Activated CD4-positive, alpha-beta T cell treated with anti-CD3 and anti-CD28 coated beads, Interleukin-2, Interleukin-4, amounts not matched to agents 100 ng/mL and 50 ng/mL, durations not matched to agents 16 hours and 8 hours (primary cell): ENCODE results near the gene TRIM77.
"Not testable (repeated sequence)": the region's sequence is repeated elsewhere in the genome, so short reads cannot be mapped to it uniquely, and the experiment has no call there.

ENCODE experiments used
- DNase-seq: peaks from one replicate; pipeline ENCODE4 v3.0.0-alpha.2; 2020; ENCODE audit warnings: low spot score

The TRIM77 gene, protein sequence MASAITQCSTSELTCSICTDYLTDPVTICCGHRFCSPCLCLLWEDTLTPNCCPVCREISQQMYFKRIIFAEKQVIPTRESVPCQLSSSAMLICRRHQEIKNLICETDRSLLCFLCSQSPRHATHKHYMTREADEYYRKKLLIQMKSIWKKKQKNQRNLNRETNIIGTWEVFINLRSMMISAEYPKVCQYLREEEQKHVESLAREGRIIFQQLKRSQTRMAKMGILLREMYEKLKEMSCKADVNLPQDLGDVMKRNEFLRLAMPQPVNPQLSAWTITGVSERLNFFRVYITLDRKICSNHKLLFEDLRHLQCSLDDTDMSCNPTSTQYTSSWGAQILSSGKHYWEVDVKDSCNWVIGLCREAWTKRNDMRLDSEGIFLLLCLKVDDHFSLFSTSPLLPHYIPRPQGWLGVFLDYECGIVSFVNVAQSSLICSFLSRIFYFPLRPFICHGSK

DNA sequence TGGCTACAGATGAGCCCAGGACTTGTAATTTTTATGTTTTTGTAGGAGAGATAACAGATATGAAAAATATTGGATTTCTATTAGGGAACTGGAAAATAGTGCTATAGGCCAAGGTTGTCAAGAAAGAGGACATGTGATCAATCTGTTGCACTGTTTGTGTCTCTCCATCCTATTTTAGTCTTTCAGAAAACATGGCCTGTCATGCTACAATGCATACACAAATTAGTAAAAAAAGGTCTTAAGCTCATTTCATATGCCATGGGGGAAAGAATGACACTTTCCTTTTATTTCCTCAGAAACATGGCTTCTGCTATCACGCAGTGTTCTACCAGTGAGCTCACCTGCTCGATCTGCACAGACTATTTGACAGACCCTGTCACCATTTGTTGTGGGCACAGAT, at the start of gene TRIM77:
Gene TRIM77 (plus strand): TSS at position 301 of the 400 bp plus-strand sequence. CDS start 0 bp downstream, at position 301.
- not testable (repeated sequence) for DNase-seq

DNA sequence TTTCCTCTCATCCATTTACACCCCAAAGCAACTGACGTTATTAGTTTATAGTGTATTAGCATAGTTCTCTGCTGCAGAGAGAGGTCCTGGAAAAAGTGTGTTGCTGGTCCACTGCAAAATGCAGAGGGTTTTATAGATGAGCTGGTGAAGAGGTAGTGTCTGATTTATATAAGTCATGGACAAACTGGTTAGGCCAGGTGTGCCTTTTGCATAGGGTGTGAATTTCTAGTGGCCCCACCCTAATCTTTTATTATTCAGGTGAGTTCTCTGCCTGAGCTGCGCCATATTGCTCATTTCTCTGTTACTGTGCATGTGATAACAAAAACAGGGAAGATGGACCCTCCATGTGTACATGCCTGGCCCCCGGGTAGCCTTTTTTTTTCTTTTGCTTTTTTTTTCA, 43.1 kb upstream of the TRIM77 start:
- no peak for DNase-seq

DNA sequence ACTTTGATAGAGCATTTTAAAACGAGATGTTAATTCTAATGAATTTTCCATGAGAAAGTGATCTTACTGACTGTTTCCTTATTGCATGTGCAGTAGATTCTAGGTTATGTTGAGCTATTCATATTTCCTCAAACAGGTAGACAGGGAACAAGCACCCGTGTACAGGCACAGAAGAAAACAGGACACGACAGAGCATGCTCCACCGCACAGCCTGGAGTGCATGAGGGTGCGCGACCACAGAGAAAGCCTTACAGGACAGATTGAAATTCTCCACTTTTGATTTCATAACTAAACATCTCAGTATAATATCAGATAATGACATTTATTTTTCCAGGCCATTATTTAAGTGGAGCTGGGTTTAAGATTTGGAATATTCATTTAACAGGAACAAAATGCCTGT, 41.9 kb upstream of the TRIM77 start:
- DNase-seq = not testable (repeated sequence)

DNA sequence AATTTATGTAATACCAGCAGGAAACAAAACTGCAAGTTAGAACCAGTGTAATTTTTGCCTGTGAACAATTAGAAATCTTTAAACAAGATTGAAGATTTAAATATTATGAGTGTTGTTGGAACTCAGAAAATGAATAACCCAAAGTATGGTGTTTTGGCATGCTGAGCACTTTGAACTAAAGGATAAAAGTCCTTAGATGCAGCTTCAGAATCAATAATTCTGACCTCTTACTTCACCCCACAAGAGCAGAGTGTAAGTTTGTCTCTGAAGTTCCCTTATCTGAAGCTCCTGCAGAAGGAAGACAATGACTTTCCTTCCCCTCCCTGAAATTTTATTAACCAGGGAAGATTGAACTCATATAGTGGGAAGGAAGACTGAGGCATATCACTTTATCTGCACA, 40.5 kb upstream of the TRIM77 start:
- DNase-seq = not testable (repeated sequence)

DNA sequence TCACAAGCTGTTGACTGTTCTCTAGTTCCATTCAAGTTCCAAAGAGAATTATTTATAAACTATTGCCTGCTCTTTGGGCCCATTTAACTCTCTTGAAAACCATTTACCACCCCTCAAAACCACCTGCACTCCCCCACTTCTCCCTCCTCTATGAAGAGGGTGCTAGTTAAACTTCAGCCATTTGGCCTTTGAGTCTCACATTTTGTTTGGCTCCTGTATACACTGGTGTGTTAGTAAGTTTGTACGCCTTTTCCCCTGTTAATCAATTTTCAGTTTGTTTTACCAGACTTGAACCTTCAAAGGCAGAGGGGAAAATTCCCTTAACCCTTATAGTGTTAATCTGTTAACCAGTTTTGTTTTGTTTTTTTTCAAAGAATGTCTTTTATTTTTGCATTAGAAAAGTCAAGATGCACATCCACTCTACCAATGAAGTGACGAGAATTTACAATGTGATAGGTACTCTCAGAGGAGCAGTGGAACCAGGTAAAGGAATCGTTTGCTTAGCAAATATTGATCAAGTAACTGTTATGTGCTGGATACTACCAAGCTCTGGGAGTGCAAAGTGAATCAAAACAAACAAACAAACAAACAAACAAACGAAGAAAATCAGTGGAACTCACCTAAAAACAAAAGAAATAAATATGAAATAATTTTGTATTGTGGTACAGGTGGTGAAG, 40.0 kb upstream of the TRIM77 start:
- DNase-seq = not testable (repeated sequence)

DNA sequence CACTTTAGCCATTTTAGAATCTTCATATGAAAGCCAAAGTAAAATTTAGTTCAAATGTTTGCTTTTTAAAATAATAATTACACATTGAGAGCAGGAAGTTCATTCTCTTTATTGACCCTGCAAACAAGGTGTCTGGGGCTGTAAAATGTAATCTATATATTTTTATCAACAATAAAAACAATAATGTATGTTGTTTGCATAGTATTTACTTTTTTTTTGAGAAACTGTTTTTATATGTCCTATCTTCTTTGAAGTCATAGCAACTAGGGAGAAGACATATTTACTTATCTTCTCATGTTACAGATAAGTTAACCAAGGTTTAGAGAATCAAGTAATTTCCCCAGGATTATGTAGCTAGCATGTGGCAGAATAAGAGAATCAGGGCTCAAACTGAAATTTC, 37.6 kb upstream of the TRIM77 start:
- not testable (repeated sequence) for DNase-seq

DNA sequence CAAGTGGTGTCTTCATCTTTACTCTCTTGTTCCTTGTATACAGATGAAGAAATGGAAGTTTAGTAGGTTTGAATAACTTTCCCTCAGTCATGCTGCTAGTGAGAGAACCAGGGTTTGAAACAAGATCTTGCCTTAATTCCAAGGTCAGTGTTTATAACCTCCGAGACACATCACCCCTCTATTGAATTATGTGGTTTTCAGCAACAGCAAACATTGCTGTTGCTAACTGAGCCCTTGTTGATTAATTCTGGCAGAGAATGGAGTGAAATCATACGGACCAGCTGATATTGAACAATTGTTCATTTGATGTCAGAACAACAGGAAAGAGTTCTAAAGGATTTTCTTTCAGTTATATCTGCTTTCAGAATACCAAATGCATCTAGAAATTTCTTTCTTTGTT, 36.7 kb upstream of the TRIM77 start:
- DNase-seq = not testable (repeated sequence)

DNA sequence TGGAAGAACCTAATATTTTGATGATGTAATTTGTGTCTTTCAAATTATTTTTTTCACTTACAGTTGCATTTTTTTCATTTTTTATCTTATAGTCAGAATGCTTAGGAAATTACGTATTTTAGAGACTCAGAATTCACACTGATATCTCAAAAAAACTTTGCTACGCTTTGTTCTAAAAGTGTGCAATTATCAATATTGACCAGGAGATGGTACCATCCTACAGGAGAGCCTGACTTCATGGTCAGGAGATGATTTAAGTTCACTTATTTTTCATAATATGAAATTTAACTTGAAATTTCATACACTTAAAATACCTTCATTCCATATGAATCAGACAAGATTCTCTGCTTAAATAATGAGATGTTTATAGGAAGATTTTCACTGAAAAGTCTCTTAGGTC, 34.7 kb upstream of the TRIM77 start:
- not testable (repeated sequence) for DNase-seq

DNA sequence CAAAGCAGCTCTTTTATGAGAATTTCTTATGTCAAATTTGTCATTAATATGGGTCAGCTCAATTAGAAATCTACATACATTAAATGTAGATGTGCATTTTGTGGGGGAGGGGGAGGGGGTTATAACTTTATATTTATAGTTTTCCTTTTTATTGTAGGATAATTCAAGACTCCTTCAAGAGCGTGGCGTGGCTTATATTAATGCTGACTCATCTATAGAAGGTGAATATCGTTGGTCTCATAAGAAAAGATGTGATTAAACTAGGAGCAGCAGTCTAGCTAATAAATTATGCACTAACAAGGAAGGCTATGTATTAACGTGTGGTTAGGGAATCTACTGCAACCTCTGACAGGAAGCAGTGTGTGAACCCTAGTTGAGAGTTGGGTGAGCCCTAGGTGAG, 34.2 kb upstream of the TRIM77 start:
- DNase-seq = not testable (repeated sequence)

DNA sequence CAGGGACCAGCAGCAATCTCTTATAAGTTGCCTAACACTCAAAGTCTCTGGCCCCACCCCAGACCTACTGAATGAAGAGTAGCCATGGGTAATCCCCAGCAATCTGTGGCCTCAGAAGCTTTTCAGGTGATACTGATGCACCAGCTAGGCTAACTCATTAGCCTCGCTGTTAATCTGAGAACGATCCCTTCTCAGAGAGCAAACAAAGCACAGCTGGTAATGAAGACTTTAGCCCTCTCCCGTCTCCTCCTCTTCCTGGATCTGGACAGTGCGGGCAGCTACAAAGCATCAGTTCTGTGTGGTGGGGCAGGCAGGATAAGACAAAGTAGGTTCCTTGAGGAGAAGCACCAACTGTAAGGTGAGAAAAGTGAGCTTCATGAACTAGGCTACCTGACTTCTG, 3.0 kb upstream of the TRIM77 start:
- not testable (repeated sequence) for DNase-seq

DNA sequence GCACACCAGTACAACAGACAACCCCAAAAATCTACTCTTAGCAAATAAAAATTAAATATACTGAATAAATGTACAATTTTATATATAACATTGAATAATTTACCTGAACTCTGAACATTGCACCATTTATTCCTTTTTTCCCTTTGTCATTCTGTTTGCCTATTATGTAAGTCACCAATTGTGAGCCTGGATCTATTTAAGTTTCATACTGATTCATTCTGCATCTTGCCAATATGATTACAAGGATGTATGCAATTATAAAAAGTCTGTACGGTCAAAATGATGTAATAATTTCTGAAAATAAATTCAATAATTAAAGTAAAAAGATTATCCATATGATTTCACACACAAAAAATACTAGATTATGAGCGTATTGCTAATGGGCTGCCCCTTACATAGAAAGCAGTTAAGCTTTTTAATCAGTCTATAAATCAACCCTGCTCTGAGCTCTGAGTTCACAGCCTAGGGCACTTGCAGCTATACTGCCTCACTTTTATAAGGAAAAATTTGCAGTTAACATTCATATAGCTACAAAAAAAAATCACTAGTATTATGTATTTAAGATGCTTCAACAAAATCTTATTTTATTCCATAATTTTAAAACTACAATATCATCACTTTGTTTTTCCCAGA, 14.9 kb downstream of the TRIM77 start:
- DNase-seq = not testable (repeated sequence)

DNA sequence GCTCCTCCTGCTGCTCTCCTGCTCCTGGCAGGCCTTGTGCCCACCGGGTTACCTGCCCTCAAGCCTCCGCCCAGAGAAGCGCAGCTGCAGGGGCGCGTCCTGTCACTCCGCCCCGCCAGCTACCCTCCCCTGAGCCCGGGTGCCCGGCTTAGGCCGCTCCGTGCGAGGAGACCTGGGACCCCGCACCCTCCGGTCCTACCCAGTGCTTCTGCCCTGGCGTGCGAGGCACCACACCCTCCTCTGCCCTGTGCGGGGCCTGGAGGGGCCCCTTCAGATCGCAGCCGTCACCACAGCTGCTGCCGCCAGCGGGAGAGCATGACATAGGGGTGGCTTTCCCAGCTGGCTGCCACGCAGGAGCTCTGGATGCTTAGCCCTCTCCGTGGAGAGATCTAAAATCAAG, 20.1 kb downstream of the TRIM77 start:
- not testable (repeated sequence) for DNase-seq

DNA sequence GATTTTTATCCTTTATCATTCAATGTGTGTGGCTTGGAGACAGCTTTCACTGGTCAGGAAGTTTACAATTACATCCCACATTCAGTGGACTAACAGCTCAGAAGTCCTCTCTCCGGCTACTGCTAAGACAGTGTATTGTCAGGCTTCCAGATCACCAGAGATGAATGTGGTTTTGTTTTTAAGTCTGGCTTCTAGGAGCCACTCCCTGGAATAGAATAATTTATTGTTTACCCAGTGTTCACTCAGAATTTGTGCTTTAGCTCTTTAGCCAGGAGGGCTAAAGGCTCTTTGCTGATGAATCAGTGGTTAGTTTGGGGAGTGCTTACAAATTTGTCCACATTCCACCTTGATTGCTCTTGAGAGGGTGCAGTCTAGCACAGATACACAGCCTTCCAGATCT, 26.5 kb downstream of the TRIM77 start:
- DNase-seq = no peak

DNA sequence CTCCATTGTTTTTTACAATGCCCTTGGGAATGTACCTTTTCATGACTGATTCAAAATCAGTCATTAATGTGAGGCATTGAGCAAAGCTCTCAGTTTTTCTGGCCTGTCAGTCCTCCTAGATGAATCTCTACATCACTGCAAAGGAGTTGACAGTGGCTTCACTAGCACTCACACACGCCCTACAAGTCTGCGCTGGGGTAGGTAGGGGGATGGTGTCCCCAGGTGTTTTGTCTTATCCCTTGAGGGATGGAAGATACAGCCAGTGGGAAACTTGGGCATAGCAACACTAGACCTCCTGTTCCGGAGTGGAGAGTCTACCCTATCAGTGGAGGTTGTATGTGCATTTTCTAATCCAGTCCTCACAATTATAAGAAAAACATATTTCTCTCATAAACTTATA, 27.0 kb downstream of the TRIM77 start:
- no peak for DNase-seq

DNA sequence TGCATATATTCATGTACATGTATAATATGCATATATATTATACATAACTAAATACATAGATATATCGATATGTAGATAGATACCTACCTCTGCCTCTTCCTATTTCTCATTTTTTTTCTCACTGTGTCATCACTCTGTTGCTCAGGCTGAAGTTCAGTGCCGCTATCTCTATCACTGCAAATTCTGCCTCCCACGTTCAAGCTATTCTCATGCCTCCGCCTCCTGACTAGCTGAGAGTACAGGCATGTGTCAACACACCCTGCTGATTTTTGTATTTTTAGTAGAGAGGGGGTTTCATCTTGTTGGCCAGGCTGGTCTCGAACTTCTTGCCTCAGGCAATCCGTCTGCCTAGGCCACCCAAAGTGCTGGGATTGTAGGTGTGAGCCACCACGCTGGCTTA, 31.3 kb downstream of the TRIM77 start:
- DNase-seq = not testable (repeated sequence)

DNA sequence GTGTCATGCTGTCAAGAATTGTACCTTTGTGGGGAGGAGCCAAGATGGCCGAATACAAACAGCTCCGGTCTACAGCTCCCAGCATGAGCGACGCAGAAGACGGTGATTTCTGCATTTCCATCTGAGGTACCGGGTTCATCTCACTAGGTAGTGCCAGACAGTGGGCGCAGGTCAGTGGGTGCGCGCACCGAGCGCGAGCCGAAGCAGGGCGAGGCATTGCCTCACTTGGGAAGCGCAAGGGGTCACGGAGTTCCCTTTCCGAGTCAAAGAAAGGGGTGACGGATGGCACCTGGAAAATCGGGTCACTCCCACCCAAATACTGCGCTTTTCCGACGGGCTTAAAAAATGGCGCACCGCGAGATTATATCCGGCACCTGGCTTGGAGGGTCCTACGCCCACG, 34.1 kb downstream of the TRIM77 start:
- not testable (repeated sequence) for DNase-seq

DNA sequence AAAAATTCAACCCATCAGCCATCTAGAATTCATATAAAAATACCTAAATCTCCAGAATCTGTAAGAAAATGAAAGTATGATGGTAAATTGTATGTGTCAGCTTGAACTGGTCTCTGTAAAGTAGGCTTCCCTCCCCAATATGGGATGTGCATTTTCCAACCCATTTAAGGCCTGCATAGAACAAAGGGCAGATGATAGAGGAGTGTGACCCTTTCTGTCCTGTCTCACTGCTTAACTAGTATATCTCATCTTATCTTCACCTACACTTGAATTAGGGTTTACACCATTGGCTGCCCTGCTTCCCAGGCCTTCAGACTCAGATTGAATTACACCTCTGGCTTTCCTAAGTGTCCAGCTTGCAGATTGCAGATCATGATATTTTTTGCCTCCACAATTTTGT, 40.7 kb downstream of the TRIM77 start:
- not testable (repeated sequence) for DNase-seq
